NCI-H774 (cell line): ENCODE results near the gene SPOCK1.

ENCODE experiments used
- DNase-seq: peaks from one replicate; lab custom pipeline; 2025; lab: John Stamatoyannopoulos, UW

SPOCK1 gene

GRCh38 chr5:137361280-137361679 is 137.8 kb downstream of the SPOCK1 start:
- no peak for DNase-seq

GRCh38 chr5:137360607-137361006 is 138.5 kb downstream of the SPOCK1 start:
- no peak for DNase-seq

DNA sequence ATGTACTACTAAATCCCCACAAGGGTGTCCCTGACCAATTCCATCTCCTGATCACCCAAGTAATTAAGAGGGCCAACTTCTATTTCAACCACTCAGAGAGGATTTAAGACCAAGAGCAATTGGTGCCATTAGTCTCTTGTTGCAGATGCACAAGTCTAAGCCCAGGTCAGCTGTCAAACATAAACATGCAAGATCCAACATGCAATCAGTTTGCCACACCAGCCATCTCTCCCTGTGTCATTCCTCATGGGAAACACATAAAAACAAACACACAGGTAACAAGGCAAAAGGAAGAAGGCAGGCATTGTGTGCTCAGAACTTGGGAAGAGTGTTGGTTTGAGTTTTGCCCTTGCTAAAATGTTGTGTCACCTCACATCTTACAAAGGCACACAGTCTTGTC is 139.2 kb downstream of the SPOCK1 start:
- no peak for DNase-seq

GRCh38 chr5:137357436-137357835 is 141.7 kb downstream of the SPOCK1 start:
- DNase-seq, result no peak

DNA sequence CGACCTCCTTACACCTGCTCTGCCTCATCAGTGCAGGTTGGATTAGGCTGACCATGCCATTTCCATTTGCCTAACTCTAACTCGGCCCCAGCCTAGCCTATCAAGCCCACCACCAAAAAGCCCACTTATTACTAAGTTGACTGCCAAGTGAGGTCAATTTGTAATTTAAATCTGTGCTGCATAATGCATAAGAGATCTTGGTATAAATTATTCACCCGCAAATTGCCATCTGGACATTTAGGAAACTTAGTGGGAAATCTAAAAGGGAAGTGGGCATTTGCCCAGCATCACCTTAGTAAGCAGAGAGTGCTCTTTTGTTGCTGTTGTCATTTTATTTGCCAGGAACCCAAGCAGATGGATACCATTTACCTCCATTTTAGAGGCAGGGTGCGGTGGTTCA is 143.0 kb downstream of the SPOCK1 start:
- DNase-seq, result no peak

- no peak for DNase-seq
These were observed 143.4 kb downstream of the SPOCK1 start for GRCh38 chr5:137355708-137356107.

DNA sequence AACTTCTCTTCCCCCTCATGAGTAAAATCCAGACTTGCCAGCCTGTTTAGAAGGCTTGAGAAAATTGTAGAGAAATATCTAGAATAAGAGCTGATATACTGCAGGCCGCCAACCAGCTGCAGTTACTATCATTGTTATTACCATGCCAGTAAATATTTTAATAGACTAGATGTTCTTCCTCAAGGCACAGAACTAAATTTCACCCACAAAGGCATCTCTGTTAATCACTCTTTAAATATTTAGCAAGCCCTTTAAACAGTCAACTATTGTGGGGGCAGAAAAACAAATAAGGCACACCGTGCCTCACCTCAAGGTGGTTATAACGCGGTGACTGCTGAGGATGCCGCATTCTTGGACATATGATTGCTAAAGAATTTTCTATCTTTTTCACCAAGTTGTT is 147.0 kb downstream of the SPOCK1 start:
- DNase-seq, result no peak

DNA sequence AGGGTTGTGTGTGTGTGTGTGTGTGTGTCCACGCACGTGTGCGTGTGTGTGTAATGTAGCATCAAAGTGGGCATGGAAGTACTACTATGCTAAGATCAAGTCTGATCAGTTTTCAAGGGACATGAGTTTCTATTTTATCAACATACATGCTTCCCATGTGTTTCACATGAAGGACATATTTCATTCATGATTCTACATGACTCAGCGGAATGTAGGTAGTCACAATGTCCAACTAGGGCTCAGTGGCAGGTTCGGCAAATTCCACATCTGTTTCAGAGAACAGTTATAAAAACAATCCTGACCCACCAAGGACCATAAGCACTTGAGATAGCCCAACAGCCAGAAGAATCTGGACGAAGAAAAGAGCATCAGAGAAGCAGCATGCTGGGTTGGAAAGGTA is 148.3 kb downstream of the SPOCK1 start:
- DNase-seq, result no peak

DNA sequence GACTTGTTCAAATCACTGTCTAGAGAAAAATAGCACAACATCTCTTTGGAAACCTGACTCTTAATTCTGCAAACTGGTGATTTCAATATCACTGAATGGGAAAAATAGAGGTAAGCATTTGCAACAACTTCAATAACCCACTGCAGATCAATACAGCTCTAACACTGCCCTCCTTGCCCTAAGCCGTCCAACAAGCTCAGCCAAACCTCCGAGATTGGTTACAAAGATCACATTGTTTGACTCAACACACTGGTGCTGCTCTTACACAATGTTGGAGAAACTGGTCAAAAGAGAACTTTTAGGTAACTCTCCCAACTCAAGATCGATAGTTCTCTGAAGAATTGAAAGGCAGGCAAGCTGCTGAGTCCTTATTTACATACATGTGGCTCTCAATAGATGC is 150.4 kb downstream of the SPOCK1 start:
- no peak for DNase-seq

DNA sequence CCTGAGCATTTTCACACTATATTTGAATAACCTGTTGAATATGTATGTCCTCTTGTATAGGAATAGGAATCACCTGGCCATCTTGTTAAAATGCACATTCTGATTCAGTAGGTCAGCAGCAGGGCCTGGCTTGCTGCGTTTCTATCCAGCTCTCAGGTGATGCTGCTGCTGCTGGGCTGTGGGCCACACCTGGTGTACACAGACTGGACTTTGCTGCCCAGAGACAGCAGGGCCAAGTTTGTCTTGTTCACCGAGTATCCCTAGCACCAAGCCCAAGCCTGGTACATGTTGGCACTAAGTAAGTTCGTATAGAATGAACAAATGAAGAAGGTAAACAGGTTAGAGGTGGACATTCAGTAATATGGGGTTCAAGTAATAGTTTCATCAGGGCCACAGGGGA is 151.3 kb downstream of the SPOCK1 start:
- DNase-seq, result no peak

DNA sequence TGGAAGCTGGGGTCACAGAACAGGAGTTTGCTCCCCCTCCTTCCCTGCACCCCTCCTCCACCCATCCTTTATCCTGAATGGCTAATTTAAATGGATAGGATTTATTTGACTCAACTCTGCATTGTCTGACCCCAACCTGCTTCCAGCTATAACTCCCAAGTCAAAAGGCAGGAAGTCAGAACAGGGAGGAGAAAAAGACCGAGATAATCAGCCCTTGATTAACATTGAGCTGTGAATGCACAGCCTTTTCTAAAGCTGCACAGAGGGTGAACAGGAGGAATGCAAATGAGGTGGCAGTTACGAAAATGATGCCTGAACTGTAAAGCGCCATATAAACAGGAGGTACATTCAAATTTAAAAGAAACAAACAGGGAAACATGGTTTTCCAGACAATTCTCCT is 152.8 kb downstream of the SPOCK1 start:
- no peak for DNase-seq

- no peak for DNase-seq
These were observed 153.7 kb downstream of the SPOCK1 start for GRCh38 chr5:137345396-137345795.

GRCh38 chr5:137344723-137345322 is 154.3 kb downstream of the SPOCK1 start:
- DNase-seq, result peak; percentile 37

- DNase-seq, result no peak
These were observed 155.1 kb downstream of the SPOCK1 start for GRCh38 chr5:137344021-137344420.

DNA sequence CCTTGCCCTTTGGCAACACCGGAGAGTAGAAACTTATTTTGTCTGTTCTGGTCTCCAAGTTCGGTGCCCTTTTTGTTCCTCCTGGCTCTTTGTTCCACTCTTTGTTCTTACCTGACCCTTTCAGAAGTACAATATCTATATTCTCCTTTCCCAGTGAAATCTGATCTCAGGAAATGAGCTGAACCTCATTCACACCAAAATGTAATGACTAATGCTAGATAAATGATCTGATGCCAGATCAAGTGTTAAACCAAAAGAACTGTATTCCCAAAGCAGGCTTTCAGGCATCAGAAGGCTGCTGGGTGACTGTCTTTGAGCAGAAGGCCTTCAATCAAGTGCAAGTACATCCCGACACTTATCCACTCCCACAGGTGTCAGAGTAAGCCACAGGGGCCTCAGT is 156.4 kb downstream of the SPOCK1 start:
- DNase-seq, result no peak

DNA sequence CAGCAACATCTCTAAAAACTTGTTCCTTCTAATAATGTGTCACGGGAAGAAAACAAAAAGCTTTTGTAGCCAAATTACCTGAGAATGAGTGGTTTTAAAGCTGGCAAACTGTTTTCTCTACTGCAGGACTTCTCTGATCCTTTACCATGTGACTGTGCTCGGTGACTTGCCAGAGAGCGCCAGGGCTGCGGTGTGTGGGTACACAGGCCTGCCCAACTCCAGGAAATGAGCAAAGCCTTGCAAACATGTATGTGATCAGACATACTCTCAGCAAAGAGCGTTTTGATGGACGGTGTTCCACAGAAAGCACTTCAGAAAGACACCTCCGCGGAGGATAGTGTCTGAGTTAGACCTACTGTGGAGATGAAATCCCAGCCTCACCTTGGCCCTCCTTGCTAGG is 157.3 kb downstream of the SPOCK1 start:
- DNase-seq, result no peak

GRCh38 chr5:137340881-137341280 is 158.2 kb downstream of the SPOCK1 start:
- DNase-seq, result no peak

DNA sequence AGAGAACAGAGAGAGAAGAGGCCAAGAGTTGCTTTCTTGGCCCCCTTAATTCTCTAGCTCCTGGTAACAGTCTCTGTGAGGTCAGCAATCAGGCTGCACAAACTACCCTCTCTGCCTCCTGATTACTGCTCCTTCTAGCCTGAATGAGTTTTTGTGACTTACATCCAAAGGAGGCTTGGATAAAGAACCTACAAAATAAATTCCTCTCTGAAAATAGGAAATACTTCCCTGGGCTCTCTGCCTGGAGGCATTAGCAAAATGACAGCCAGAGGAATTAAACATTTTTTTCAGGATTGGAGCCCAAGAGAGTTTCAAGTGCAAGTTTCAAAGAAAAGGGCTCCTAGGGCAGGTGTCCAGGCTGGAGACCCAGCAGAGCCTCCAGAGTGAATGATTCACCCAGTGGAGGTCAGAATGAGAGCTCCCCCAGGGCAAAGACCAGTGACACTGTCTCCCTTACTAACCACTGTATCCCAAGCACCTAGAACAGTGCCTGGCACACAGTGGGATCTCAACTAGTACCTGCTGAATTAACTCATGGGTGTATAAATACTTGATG is 162.5 kb downstream of the SPOCK1 start:
- DNase-seq, result no peak

- DNase-seq, result no peak
These were observed 163.0 kb downstream of the SPOCK1 start for GRCh38 chr5:137336161-137336560.

GRCh38 chr5:137335493-137335892 is 163.6 kb downstream of the SPOCK1 start:
- no peak for DNase-seq

GRCh38 chr5:137333928-137334327 is 165.2 kb downstream of the SPOCK1 start:
- DNase-seq, result no peak

GRCh38 chr5:137333475-137333874 is 165.7 kb downstream of the SPOCK1 start:
- DNase-seq, result no peak

DNA sequence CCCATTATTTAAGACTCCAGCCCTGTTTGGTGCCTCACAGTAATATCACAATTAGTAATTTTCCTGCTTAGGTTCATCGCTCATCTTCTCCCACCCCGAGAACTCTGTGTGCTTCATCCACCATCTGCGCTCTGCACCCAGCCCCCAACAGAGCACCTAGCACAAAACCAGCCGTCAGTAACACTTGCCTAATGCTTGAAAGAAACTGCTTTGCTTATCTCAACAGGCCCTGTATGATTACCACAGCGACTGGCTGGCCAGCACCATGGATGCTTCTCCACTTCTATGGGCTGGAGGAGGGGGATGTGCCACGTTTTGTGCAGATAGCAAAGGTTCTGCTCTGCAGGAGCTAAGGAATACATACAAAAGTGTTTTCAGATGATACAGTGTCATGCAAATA is 166.8 kb downstream of the SPOCK1 start:
- no peak for DNase-seq

- no peak for DNase-seq
These were observed 169.4 kb downstream of the SPOCK1 start for GRCh38 chr5:137329586-137330296.
